Naive thymus-derived CD4-positive, alpha-beta T cell (primary cell): Measurements from ENCODE around the gene GPR142. TPM values are rescaled to one million over a fixed set of nuclear protein-coding genes. Genes with fewer than 3 reads are reported as not detected.

Experiments used
- ATAC-seq: fragments of 150-1000 bp; cut with Tn5 transposase; 2 replicates; pipeline ENCODE4 v1.10.0; 2021; ENCODE audit warnings: mild to moderate bottlenecking, moderate library complexity
- CTCF ChIA-PET: fragments of 350-600 bp; sonication (Branson Sonifier 250); formaldehyde crosslinking; loops from one replicate; lab custom pipeline; 2021; ENCODE audit warnings: antibody characterized with exemption; lab: Charles Lee
- POLR2A ChIA-PET: fragments of 350-600 bp; sonication (Branson Sonifier 250); formaldehyde crosslinking; loops from one replicate; lab custom pipeline; 2021; ENCODE audit warnings: antibody characterized with exemption, inconsistent platforms; lab: Charles Lee
- DNase-seq, 9 donors: peaks; one replicate each; pipeline versions ENCODE4 v3.0.0 to v3.0.0-alpha.2; 2020 to 2022; ENCODE audit warnings: mixed read lengths in 1 of 9
- H3K27ac ChIP-seq: one replicate; pipeline ENCODE4 v1.7.0; 2013; ENCODE audit warnings: mild to moderate bottlenecking, low read depth, low read length, moderate library complexity
- H3K27me3 ChIP-seq, 2 donors: one replicate each; pipeline ENCODE4 v1.7.0; 2013; ENCODE audit warnings: low read length in 2 of 2, mild to moderate bottlenecking in 2 of 2, moderate library complexity in 2 of 2; ENCODE audit not compliant: control insufficient read depth in 2 of 2, insufficient read depth in 2 of 2
- H3K36me3 ChIP-seq, 3 experiments: 1 replicate in 2 of 3; 2 replicates in 1 of 3; pipeline ENCODE4 v1.7.0; 2013; ENCODE audit warnings: low read length in 3 of 3, mild to moderate bottlenecking in 3 of 3, moderate library complexity in 1 of 3; ENCODE audit not compliant: insufficient read depth in 3 of 3, control insufficient read depth in 2 of 3
- H3K4me1 ChIP-seq, 2 donors: one replicate each; pipeline ENCODE4 v1.7.0; 2013; ENCODE audit warnings: low read length in 2 of 2, mild to moderate bottlenecking in 2 of 2, moderate library complexity in 1 of 2; ENCODE audit not compliant: control insufficient read depth in 2 of 2, insufficient read depth in 2 of 2
- H3K4me3 ChIP-seq: 2 replicates; pipeline ENCODE4 v1.7.0; 2013; ENCODE audit warnings: mild to moderate bottlenecking, low read length
- H3K9me3 ChIP-seq, 3 experiments: 1 replicate in 2 of 3; 2 replicates in 1 of 3; pipeline ENCODE4 v1.7.0; 2013; ENCODE audit warnings: low read length in 3 of 3; ENCODE audit not compliant: control insufficient read depth in 2 of 3
- H3K27ac Mint-ChIP-seq, 9 donors: one replicate each; pipeline ENCODE4 v1.8.0; 2020 to 2022; ENCODE audit warnings: mixed read lengths in 9 of 9, mild to moderate bottlenecking in 8 of 9, moderate library complexity in 5 of 9, inconsistent platforms in 2 of 9
- H3K27me3 Mint-ChIP-seq, 5 donors: one replicate each; pipeline ENCODE4 v1.8.0; 2021 to 2022; ENCODE audit warnings: mixed read lengths in 5 of 5, mild to moderate bottlenecking in 1 of 5
- H3K36me3 Mint-ChIP-seq, 5 donors: one replicate each; pipeline ENCODE4 v1.8.0; 2020 to 2022; ENCODE audit warnings: mixed read lengths in 5 of 5, mild to moderate bottlenecking in 3 of 5, inconsistent platforms in 1 of 5
- H3K4me1 Mint-ChIP-seq, 7 donors: one replicate each; pipeline ENCODE4 v1.8.0; 2020 to 2022; ENCODE audit warnings: mixed read lengths in 7 of 7, mild to moderate bottlenecking in 3 of 7, inconsistent platforms in 1 of 7
- H3K4me3 Mint-ChIP-seq, 10 donors: one replicate each; pipeline ENCODE4 v1.8.0; 2020 to 2022; ENCODE audit warnings: mild to moderate bottlenecking in 10 of 10, mixed read lengths in 10 of 10, moderate library complexity in 6 of 10, inconsistent platforms in 2 of 10
- H3K9me3 Mint-ChIP-seq, 11 donors: one replicate each; pipeline ENCODE4 v1.8.0; 2020 to 2022; ENCODE audit warnings: mixed read lengths in 11 of 11, mild to moderate bottlenecking in 4 of 11, inconsistent platforms in 1 of 11, moderate library complexity in 1 of 11
- intact Hi-C, 2 donors: fragments of 100-400 bp; cut with micrococcal nuclease; formaldehyde crosslinking; loops; one replicate each; pipeline ENCODE4 v1.15.1; 2023
- polyA plus RNA-seq, 2 donors: library from polyadenylated mRNA; unstranded; fragments of 300-500 nt; fragmentation: Illumina TruSeq; gene quantifications; one replicate each; pipeline ENCODE4 v1.2.3, GENCODE V29; 2021
- total RNA-seq, 6 experiments: library from RNA in 5 of 6; stranded (reverse) in 5 of 6; gene quantifications; 1 replicate in 5 of 6; 2 replicates in 1 of 6; pipeline ENCODE4 v1.2.3 and lab custom pipeline; 2021 to 2026

Gene GPR142
- total and polyA plus RNA-seq, 7 experiments from 2014 or later: not detected

DNA sequence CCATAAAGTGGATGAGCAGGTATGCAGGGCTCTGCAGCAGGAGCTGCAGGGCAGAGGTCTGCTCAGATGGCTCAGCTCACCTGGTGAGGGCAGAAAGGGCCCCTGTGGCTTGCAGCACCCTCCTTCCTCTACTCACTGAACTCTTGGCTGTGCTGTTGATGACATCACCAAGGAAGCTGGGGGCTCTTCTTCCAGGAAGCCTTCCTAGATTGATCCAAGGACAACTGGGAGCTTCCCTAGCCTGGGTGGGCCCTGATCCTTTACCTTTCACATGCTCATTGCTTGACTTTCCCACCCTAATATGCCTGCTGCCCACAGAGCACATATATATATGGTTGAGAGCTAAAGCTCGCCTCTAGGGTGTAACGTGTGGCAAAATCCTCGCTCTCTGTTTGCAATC lies 38.8 kb upstream of the GPR142 start:
- Histone ChIP-seq H3K36me3 (no peaks in the 10 kb centered on the region), H3K27me3 (peaks cover 0 to 4% of the 10 kb centered on the region in 2 donors), H3K4me1 (peaks cover 9 to 27% of the 10 kb centered on the region in 2 donors), H3K4me3 (no peak overlapping the region), H3K27ac (no peak overlapping the region), H3K9me3 (no peaks in the 10 kb centered on the region)
- intact Hi-C loops: no loop called here
- ATAC-seq: no peak
- peaks cover 0 to 5% (median 0%) of the 10 kb centered on the region in 5 donors for H3K36me3 Mint-ChIP-seq
- ChIA-PET POLR2A (no interaction called here), CTCF (interaction anchor here (0.7 kb wide), 1 partner anchor 404 kb away, joined by 5 read pairs; no protein-coding TSS in a partner anchor)
- no peak for DNase-seq
- H3K9me3 Mint-ChIP-seq: peaks cover 0 to 1% (median 0%) of the 10 kb centered on the region in 11 donors
- peak overlapping the region in 1 of 10 donors; percentile 1 for H3K4me3 Mint-ChIP-seq
- H3K4me1 Mint-ChIP-seq: peaks cover 13 to 32% (median 16%) of the 10 kb centered on the region in 7 donors
- H3K27ac Mint-ChIP-seq: peak overlapping the region in 2 of 9 donors; percentile 39 to 51
- peaks cover 11 to 36% (median 15%) of the 10 kb centered on the region in 5 donors for H3K27me3 Mint-ChIP-seq

DNA sequence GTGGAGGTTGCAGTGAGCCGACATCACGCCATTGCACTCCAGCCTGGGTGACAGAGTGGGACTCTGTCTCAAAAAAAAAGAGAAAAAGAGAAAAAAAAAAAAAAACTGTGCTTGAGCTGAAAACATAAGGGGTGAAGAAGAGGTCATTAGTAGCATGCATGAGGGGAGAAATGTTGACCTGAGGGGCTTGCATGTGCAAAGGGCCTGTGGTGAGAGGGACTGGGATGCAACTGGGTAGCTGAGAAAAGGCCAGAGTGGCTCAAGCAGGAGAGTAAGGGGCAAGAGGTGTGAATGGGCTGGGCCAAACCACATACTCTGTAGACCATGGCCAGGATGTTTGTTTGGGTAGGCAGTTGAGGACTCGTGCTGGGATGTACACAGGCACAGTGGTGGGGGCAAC lies 37.9 kb upstream of the GPR142 start:
- POLR2A ChIA-PET: no interaction called here
- ATAC-seq (no peak), DNase-seq (no peak)
- Mint-ChIP-seq H3K36me3 (peaks cover 0 to 5% (median 0%) of the 10 kb centered on the region in 5 donors), H3K4me1 (peaks cover 13 to 31% (median 16%) of the 10 kb centered on the region in 7 donors), H3K4me3 (peak overlapping the region in 2 of 10 donors; percentile 3 to 17), H3K27me3 (peaks cover 8 to 31% (median 11%) of the 10 kb centered on the region in 5 donors), H3K27ac (peak overlapping the region in 1 of 9 donors; percentile 21), H3K9me3 (peaks cover 0 to 1% (median 0%) of the 10 kb centered on the region in 11 donors)
- H3K9me3 ChIP-seq: no peaks in the 10 kb centered on the region
- CTCF ChIA-PET: interaction anchor here (0.7 to 0.9 kb wide), 2 partner anchors 29 to 403 kb away, joined by 4 to 5 read pairs; no protein-coding TSS in a partner anchor
- H3K27ac ChIP-seq: no peak overlapping the region
- H3K4me1 ChIP-seq: peaks cover 9 to 27% of the 10 kb centered on the region in 2 donors
- intact Hi-C loops: no loop called here
- H3K4me3 ChIP-seq: no peak overlapping the region
- peaks cover 0 to 4% of the 10 kb centered on the region in 2 donors for H3K27me3 ChIP-seq
- no peaks in the 10 kb centered on the region for H3K36me3 ChIP-seq

DNA sequence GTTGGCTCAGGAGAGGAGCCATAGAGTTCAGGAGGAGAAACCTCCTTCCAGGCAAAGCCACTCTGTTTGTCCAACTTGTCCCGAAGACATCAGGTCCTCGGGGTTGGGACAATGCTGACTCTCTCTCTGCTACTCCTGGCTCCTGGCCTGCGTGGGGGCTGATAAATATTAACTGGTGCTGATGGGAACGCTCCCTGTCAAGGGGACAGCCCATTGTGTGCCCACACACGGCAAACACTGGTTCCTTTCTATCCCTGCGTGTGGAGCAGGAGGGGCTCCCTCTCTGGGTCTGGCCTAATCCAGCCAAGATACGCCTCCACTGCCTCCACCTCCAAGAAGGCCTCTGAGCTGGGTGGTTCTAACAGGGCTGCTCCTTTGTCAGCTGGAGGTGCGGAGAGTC lies 36.9 kb upstream of the GPR142 start:
- peaks cover 0 to 4% of the 10 kb centered on the region in 2 donors for H3K27me3 ChIP-seq
- H3K27ac ChIP-seq: no peak overlapping the region
- Mint-ChIP-seq H3K36me3 (peaks cover 0 to 5% (median 0%) of the 10 kb centered on the region in 5 donors), H3K27me3 (peaks cover 8 to 21% (median 11%) of the 10 kb centered on the region in 5 donors), H3K9me3 (no peaks in the 10 kb centered on the region), H3K4me3 (no peak overlapping the region), H3K4me1 (peaks cover 13 to 33% (median 16%) of the 10 kb centered on the region in 7 donors), H3K27ac (no peak overlapping the region)
- H3K36me3 ChIP-seq: no peaks in the 10 kb centered on the region
- POLR2A ChIA-PET: no interaction called here
- intact Hi-C loops: no loop called here
- H3K4me1 ChIP-seq: peaks cover 9 to 27% of the 10 kb centered on the region in 2 donors
- H3K4me3 ChIP-seq: no peak overlapping the region
- CTCF ChIA-PET: no interaction called here
- no peaks in the 10 kb centered on the region for H3K9me3 ChIP-seq
- DNase-seq (no peak), ATAC-seq (no peak)

DNA sequence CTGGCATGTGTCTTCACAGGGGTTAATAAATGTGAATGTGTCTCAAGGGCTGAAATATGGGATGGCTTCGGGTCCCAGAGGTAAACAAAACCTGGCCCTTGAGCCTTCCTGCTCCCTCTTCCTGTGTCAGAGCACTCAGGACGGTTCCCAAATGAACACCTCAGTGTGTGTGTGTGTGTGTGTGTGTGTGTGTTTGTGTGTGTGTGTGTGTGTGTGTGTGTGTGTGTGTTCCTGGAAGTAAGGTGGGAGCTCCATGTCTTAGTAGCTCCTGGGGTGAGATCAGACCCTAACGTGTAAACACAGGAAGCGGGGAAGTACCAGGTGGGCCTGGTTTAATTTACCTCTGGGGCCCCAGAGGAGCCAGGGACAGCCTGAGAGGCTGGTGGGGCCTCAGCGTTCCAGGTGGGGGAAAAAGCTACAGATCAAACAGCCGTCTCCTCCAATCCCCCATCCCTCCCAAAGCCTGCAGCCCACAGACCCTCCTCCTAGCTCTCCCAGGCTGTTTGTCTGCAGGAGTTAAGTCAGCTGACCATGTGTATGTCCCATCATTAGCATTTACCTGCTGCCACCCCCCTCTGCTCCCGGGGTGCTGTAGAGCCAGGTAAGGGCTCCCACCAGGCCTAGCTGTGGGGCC lies 35.2 kb upstream of the GPR142 start:
- peaks cover 3 to 13% (median 7%) of the 10 kb centered on the region in 5 donors for H3K27me3 Mint-ChIP-seq
- ChIA-PET POLR2A (no interaction called here), CTCF (interaction anchor here (0.6 to 0.7 kb wide), 3 partner anchors 8 to 110 kb away, joined by 3 to 6 read pairs (median 4); no protein-coding TSS in a partner anchor)
- peaks cover 8 to 28% (median 13%) of the 10 kb centered on the region in 7 donors for H3K4me1 Mint-ChIP-seq
- intact Hi-C loops: no loop called here
- Histone ChIP-seq H3K27me3 (no peaks in the 10 kb centered on the region), H3K9me3 (no peaks in the 10 kb centered on the region), H3K4me3 (no peak overlapping the region), H3K4me1 (peaks cover 0 to 19% of the 10 kb centered on the region in 2 donors), H3K27ac (no peak overlapping the region), H3K36me3 (no peaks in the 10 kb centered on the region)
- peaks cover 0 to 5% (median 0%) of the 10 kb centered on the region in 5 donors for H3K36me3 Mint-ChIP-seq
- no peak overlapping the region for H3K4me3 Mint-ChIP-seq
- ATAC-seq (no peak), DNase-seq (no peak)
- H3K9me3 Mint-ChIP-seq: no peaks in the 10 kb centered on the region
- H3K27ac Mint-ChIP-seq: no peak overlapping the region

DNA sequence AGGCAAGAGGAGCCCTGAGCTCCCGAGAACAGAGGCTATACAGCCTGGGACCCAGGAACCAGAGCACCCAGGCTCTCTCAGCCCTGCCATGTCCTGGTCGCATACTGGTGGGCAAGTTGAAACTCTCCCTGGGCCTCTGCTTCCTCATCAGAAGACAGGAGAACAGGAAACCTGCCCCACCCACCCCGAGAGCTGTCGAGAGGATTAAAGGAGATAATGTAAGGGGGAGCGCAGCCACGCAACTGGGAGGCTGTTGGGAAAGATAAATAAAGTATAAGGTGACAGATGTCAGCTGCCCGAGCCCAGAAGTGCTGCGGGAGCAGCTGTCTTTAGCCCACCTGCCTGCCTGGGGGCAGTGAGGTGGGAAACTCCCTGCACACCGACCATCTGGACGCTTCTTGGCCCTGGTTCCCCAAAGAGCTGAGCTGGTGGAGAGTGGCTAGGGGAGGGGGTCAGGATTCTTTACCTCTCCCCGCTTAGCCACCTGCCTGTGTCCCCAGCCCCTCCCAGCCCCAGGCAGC lies 34.5 kb upstream of the GPR142 start:
- intact Hi-C loops: no loop called here
- DNase-seq (no peak), ATAC-seq (no peak)
- Histone ChIP-seq H3K27me3 (no peaks in the 10 kb centered on the region), H3K4me1 (peaks cover 0 to 17% of the 10 kb centered on the region in 2 donors), H3K9me3 (no peaks in the 10 kb centered on the region), H3K27ac (no peak overlapping the region), H3K4me3 (no peak overlapping the region), H3K36me3 (no peaks in the 10 kb centered on the region)
- no peak overlapping the region for H3K4me3 Mint-ChIP-seq
- H3K36me3 Mint-ChIP-seq: peaks cover 0 to 5% (median 0%) of the 10 kb centered on the region in 5 donors
- H3K4me1 Mint-ChIP-seq: peaks cover 8 to 22% (median 13%) of the 10 kb centered on the region in 7 donors
- H3K27me3 Mint-ChIP-seq: peaks cover 3 to 11% (median 6%) of the 10 kb centered on the region in 5 donors
- ChIA-PET POLR2A (no interaction called here), CTCF (interaction anchor here (0.6 to 0.7 kb wide), 2 partner anchors 33 to 110 kb away, joined by 3 to 4 read pairs; no protein-coding TSS in a partner anchor)
- H3K9me3 Mint-ChIP-seq: no peaks in the 10 kb centered on the region
- H3K27ac Mint-ChIP-seq: no peak overlapping the region

DNA sequence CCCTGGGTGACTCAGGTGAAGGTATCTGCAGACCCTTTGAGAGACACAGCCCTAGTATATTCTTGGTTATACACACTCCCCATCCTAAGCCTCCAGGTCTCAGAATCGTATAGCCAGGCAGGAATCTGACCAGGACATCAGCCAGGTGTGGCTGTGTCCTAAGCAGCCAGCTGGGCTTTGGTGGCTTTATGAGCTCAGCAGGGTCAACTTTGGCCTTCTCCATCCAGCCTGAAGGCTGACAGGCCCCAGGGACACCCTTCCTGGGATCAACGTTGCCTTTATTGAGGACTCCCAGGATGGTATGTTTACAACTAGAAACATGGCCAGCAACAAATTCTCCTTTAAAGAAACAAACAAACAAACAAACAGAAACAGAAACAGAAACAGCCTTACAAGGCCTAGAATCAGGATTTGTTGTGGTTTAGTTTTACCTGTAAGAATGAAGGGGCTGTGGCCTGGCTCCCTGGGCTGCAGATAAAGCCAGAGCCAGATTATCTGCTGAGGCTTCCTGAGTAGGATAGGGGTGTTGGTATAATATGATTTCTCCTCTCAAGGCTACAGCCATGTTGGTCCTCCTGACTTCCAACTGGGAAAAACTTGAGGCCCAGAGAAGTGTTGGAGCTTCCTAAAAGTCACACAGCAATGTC lies 32.8 kb upstream of the GPR142 start:
- ChIA-PET CTCF (no interaction called here), POLR2A (no interaction called here)
- Histone ChIP-seq H3K27ac (no peak overlapping the region), H3K4me3 (no peak overlapping the region), H3K36me3 (no peaks in the 10 kb centered on the region), H3K27me3 (no peaks in the 10 kb centered on the region), H3K4me1 (peaks cover 0 to 4% of the 10 kb centered on the region in 2 donors), H3K9me3 (no peaks in the 10 kb centered on the region)
- Mint-ChIP-seq H3K4me1 (peaks cover 0 to 11% (median 2%) of the 10 kb centered on the region in 7 donors), H3K27me3 (peaks cover 0 to 4% (median 3%) of the 10 kb centered on the region in 5 donors), H3K27ac (peak overlapping the region in 1 of 9 donors; percentile 20), H3K4me3 (no peak overlapping the region), H3K9me3 (no peaks in the 10 kb centered on the region), H3K36me3 (peaks cover 0 to 1% (median 0%) of the 10 kb centered on the region in 5 donors)
- intact Hi-C loops: no loop called here
- DNase-seq: no peak
- no peak for ATAC-seq
